ENCODE measurements around the gene RBM4B.

GRCh38 chr11:66689661-66690590 lies 12.2 kb upstream of the RBM4B start:
- no peak for TF ChIP-seq POLR2A (IDR thresholded peaks at IDR 0.05)
- no peak for TF ChIP-seq CTCF (IDR thresholded peaks at IDR 0.05 in 4 of 5, conservative IDR thresholded peaks at IDR 0.05 in 1 of 5)
